HCT116 (cell line): Measurements from ENCODE around the gene SERPINI1. TPM values are rescaled to one million over a fixed set of nuclear protein-coding genes. Genes with fewer than 3 reads are reported as not detected.

Source experiments
- ATAC-seq: fragments of 200-7000 bp; cut with Tn5 transposase; 2 replicates; pipeline ENCODE4 v1.9.1; 2020; ENCODE audit warnings: mild to moderate bottlenecking, moderate library complexity
- BruUV-seq: library from RNA; stranded (reverse); fragments of 400-500 nt; replicated peaks from 2 replicates; lab custom pipeline; 2021; lab: Mats Ljungman, UMichigan
- CTCF ChIA-PET: fragments of 300-600 bp; sonication (Branson Sonifier 250); formaldehyde crosslinking; loops from one replicate; lab custom pipeline; 2021; ENCODE audit warnings: antibody characterized with exemption; lab: Charles Lee
- POLR2A ChIA-PET: fragments of 300-600, 350-600 bp; sonication (Branson Sonifier 250); formaldehyde crosslinking; loops from one replicate; lab custom pipeline; 2021; ENCODE audit warnings: antibody characterized with exemption; lab: Charles Lee
- RAD21 ChIA-PET, 2 experiments: fragments of 300-600 bp; sonication (Branson Sonifier 250); formaldehyde crosslinking; loops; one replicate each; lab custom pipeline; 2023; ENCODE audit warnings: low total read pairs in 2 of 2; ENCODE audit not compliant: uncharacterized antibody in 2 of 2, unreplicated experiment in 2 of 2, low non-redundant PET in 1 of 2; lab: Charles Lee
- DNase-seq: peaks from one replicate; pipeline ENCODE4 v3.0.0-alpha.2; 2010; ENCODE audit warnings: low read depth, low spot score
- H2AFZ ChIP-seq: fragments of 200-600 bp; shearing (Covaris generic), sonication (generic); 2 replicates; pipeline ENCODE4 v1.6.1; 2017; ENCODE audit warnings: low read depth, mixed run types, mixed read lengths, antibody characterized with exemption, low read length; ENCODE audit not compliant: poor library complexity, severe bottlenecking
- H3K27ac ChIP-seq: 2 replicates; pipeline ENCODE4 v1.5.1; 2012; ENCODE audit warnings: low read depth, low read length
- H3K27me3 ChIP-seq: fragments of 200-600 bp; sonication (generic); 2 replicates; pipeline ENCODE4 v1.6.1; 2016; ENCODE audit warnings: mixed run types, low read length, mixed read lengths; ENCODE audit not compliant: insufficient read depth
- H3K36me3 ChIP-seq, 2 experiments: fragments of 200-500 bp in 1 of 2; fragments of 200-600 bp in 1 of 2; sonication (Bioruptor generic) in 1 of 2; sonication (generic) in 1 of 2; 2 replicates each; pipeline versions ENCODE4 v1.5.1 to v1.6.1; 2014 to 2016; ENCODE audit warnings: low read length in 2 of 2, inconsistent platforms in 1 of 2, mixed read lengths in 1 of 2, mixed run types in 1 of 2; ENCODE audit not compliant: insufficient read depth in 2 of 2, control insufficient read depth in 1 of 2
- H3K4me1 ChIP-seq, 2 experiments: fragments of 200-600 bp in 1 of 2; sonication (generic) in 1 of 2; 2 replicates each; pipeline versions ENCODE4 v1.5.1 to v1.6.1; 2012 to 2017; ENCODE audit warnings: low read length in 2 of 2, inconsistent platforms in 1 of 2, mild to moderate bottlenecking in 1 of 2, mixed read lengths in 1 of 2, mixed run types in 1 of 2, moderate library complexity in 1 of 2; ENCODE audit not compliant: insufficient read depth in 2 of 2, control insufficient read depth in 1 of 2
- H3K4me2 ChIP-seq: fragments of 200-600 bp; sonication (generic); 2 replicates; pipeline ENCODE4 v1.6.1; 2017; ENCODE audit warnings: mixed run types, low read length, mixed read lengths
- H3K4me3 ChIP-seq, 2 experiments: fragments of 200-600 bp in 1 of 2; sonication (generic) in 1 of 2; replicated peaks in 1 of 2; 2 replicates each; pipeline ENCODE4 v1.5.1; 2011 to 2016; ENCODE audit warnings: low read length in 2 of 2, control low read depth in 1 of 2, low read depth in 1 of 2, mild to moderate bottlenecking in 1 of 2, mixed read lengths in 1 of 2, mixed run types in 1 of 2
- H3K79me2 ChIP-seq: fragments of 200-600 bp; sonication (generic); 2 replicates; pipeline ENCODE4 v1.6.1; 2017; ENCODE audit warnings: mild to moderate bottlenecking, mixed run types, low read length, moderate library complexity, mixed read lengths; ENCODE audit not compliant: insufficient read depth
- H3K9ac ChIP-seq: fragments of 200-600 bp; sonication (generic); 2 replicates; pipeline ENCODE4 v1.6.1; 2016; ENCODE audit warnings: low read length, mixed read lengths
- H3K9me2 ChIP-seq: fragments of 200-600 bp; sonication (generic), shearing (Covaris generic); 2 replicates; pipeline ENCODE4 v1.6.1; 2017; ENCODE audit warnings: mixed run types, mild to moderate bottlenecking, moderate library complexity; ENCODE audit not compliant: insufficient read depth
- H3K9me3 ChIP-seq, 2 experiments: fragments of 200-500 bp in 1 of 2; fragments of 200-600 bp in 1 of 2; sonication (Bioruptor generic) in 1 of 2; sonication (generic) in 1 of 2; 2 replicates each; pipeline ENCODE4 v1.6.1; 2014 to 2017; ENCODE audit warnings: low read length in 2 of 2, mixed read lengths in 2 of 2, inconsistent platforms in 1 of 2, low read depth in 1 of 2, mild to moderate bottlenecking in 1 of 2, mixed run types in 1 of 2, moderate library complexity in 1 of 2; ENCODE audit not compliant: control insufficient read depth in 1 of 2, insufficient read depth in 1 of 2
- H4K20me1 ChIP-seq: fragments of 200-600 bp; sonication (generic), shearing (Covaris generic); 2 replicates; pipeline ENCODE4 v1.6.1; 2017; ENCODE audit warnings: mixed run types, mild to moderate bottlenecking, moderate library complexity; ENCODE audit not compliant: insufficient read depth
- CBX3 ChIP-seq: IDR thresholded peaks from 2 replicates; pipeline ENCODE4 v1.6.1; 2012; ENCODE audit warnings: low read depth
- CEBPB ChIP-seq: IDR thresholded peaks from 2 replicates; pipeline ENCODE4 v1.6.1; 2012; ENCODE audit warnings: low read depth
- EGR1 ChIP-seq: IDR thresholded peaks from 2 replicates; pipeline ENCODE4 v1.6.1; 2012; ENCODE audit warnings: low read depth
- ELF1 ChIP-seq: IDR thresholded peaks from 2 replicates; pipeline ENCODE4 v1.6.1; 2012; ENCODE audit warnings: low read depth, borderline replicate concordance
- EZH2 ChIP-seq: fragments of 200-600 bp; sonication (generic); IDR thresholded peaks from 2 replicates; pipeline ENCODE4 v1.6.1; 2017; ENCODE audit warnings: antibody characterized with exemption, mixed run types
- POLR2A ChIP-seq: IDR thresholded peaks from 2 replicates; pipeline ENCODE4 v1.7.0; 2011; ENCODE audit warnings: borderline replicate concordance; ENCODE audit not compliant: insufficient read depth, insufficient read length; ENCODE audit errors: extremely low read depth
- POLR2AphosphoS5 ChIP-seq: IDR thresholded peaks from 2 replicates; pipeline ENCODE4 v1.6.1; 2011; ENCODE audit warnings: mild to moderate bottlenecking, low read depth, low read length, moderate library complexity
- RAD21 ChIP-seq: IDR thresholded peaks from 2 replicates; pipeline ENCODE4 v1.6.1; 2012; ENCODE audit warnings: low read depth, mild to moderate bottlenecking
- SRF ChIP-seq: IDR thresholded peaks from 2 replicates; pipeline ENCODE4 v1.6.1; 2012; ENCODE audit warnings: low read depth
- TCF7L2 ChIP-seq: IDR thresholded peaks from 2 replicates; pipeline ENCODE4 v1.7.0; 2011; ENCODE audit warnings: borderline replicate concordance, inconsistent platforms; ENCODE audit not compliant: insufficient read depth, insufficient read length; ENCODE audit errors: extremely low read depth
- YY1 ChIP-seq: IDR thresholded peaks from 2 replicates; pipeline ENCODE4 v1.6.1; 2011; ENCODE audit warnings: low read length, low read depth, moderate library complexity, mild to moderate bottlenecking; ENCODE audit not compliant: insufficient replicate concordance; ENCODE audit errors: extremely low read depth
- ZBTB33 ChIP-seq: IDR thresholded peaks from 2 replicates; pipeline ENCODE4 v1.6.1; 2011; ENCODE audit warnings: mild to moderate bottlenecking, low read length, moderate library complexity; ENCODE audit not compliant: insufficient replicate concordance; ENCODE audit errors: extremely low read depth
- intact Hi-C: fragments of 100-400 bp; cut with micrococcal nuclease; formaldehyde crosslinking; loops from 2 replicates; pipeline ENCODE4 v1.10.0; 2022
- total RNA-seq: library from RNA; stranded (reverse); gene quantifications from one replicate; pipeline ENCODE4 v1.2.1, GENCODE V29; 2021; ENCODE audit not compliant: unreplicated experiment
- TF ChIP-seq, protein P1 (sequence below), 3 experiments: fragments of 200-600 bp in 1 of 3; sonication (generic) in 1 of 3; IDR thresholded peaks in 2 of 3; conservative IDR thresholded peaks in 1 of 3; 2 replicates each; pipeline ENCODE4 v1.5.1; 2012 to 2017; ENCODE audit warnings: low read depth in 2 of 3, low read length in 2 of 3, antibody characterized with exemption in 1 of 3, borderline replicate concordance in 1 of 3, control low read depth in 1 of 3, mild to moderate bottlenecking in 1 of 3, mixed read lengths in 1 of 3, mixed run types in 1 of 3, moderate library complexity in 1 of 3; ENCODE audit not compliant: insufficient read depth in 1 of 3
- TF ChIP-seq, protein P2 (sequence below): IDR thresholded peaks from 2 replicates; pipeline ENCODE4 v1.6.1; 2012
- TF ChIP-seq, protein P3 (sequence below): IDR thresholded peaks from 2 replicates; pipeline ENCODE4 v1.6.1; 2012; ENCODE audit warnings: low read depth

SERPINI1 gene
- total RNA-seq, 1 experiment from 2014 or later = 6.5 TPM

GRCh38 chr3:167798443-167798842 is 62.9 kb downstream of the SERPINI1 start (continued):
- TF ChIP-seq, protein P1, sequence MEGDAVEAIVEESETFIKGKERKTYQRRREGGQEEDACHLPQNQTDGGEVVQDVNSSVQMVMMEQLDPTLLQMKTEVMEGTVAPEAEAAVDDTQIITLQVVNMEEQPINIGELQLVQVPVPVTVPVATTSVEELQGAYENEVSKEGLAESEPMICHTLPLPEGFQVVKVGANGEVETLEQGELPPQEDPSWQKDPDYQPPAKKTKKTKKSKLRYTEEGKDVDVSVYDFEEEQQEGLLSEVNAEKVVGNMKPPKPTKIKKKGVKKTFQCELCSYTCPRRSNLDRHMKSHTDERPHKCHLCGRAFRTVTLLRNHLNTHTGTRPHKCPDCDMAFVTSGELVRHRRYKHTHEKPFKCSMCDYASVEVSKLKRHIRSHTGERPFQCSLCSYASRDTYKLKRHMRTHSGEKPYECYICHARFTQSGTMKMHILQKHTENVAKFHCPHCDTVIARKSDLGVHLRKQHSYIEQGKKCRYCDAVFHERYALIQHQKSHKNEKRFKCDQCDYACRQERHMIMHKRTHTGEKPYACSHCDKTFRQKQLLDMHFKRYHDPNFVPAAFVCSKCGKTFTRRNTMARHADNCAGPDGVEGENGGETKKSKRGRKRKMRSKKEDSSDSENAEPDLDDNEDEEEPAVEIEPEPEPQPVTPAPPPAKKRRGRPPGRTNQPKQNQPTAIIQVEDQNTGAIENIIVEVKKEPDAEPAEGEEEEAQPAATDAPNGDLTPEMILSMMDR (IDR thresholded peaks at IDR 0.05 in 2 of 3, conservative IDR thresholded peaks at IDR 0.05 in 1 of 3; ENCODE audit: borderline replicate concordance in 1 of 3, insufficient read depth in 1 of 3, low read depth in 2 of 3, low read length in 2 of 3) = no peak
- TF ChIP-seq CBX3 (no peak), EGR1 (no peak), POLR2A (no peak)
- TF ChIP-seq, protein P2, sequence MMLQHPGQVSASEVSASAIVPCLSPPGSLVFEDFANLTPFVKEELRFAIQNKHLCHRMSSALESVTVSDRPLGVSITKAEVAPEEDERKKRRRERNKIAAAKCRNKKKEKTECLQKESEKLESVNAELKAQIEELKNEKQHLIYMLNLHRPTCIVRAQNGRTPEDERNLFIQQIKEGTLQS = no peak

DNA sequence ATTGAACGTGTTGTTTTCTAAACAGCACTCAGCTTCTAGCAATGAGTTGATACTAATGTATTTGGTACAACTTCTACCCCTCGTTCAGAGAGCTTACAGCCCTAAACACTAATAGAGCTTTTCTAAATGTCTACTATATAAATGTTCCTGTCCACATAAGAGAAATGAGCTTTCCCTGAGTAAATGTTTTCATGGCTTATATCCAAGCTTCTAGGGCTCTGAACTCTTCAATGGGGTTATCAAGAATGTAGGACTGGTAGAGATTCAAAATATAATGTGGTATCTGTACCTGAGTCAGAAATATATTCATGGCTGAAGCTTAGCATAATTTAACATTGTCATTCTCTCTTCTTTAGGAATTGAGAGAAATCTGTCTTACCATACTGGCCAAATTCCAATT is 73.4 kb downstream of the SERPINI1 start:
- ATAC-seq (no peak), DNase-seq (no peak)
- ChIA-PET CTCF (no interaction called here), POLR2A (no interaction called here), RAD21 (no interaction called here)
- Histone ChIP-seq H3K4me3 (no peak overlapping the region), H3K27me3 (no peaks in the 10 kb centered on the region), H3K79me2 (no peaks in the 10 kb centered on the region), H3K9me2 (no peaks in the 10 kb centered on the region), H3K9me3 (no peaks in the 10 kb centered on the region), H2AFZ (no peak overlapping the region), H3K36me3 (no peaks in the 10 kb centered on the region), H4K20me1 (no peaks in the 10 kb centered on the region), H3K4me2 (no peak overlapping the region), H3K9ac (no peak overlapping the region), H3K27ac (no peak overlapping the region), H3K4me1 (no peaks in the 10 kb centered on the region)
- intact Hi-C loops = no loop called here
- TF ChIP-seq, protein P2 = no peak
- TF ChIP-seq, protein P3, sequence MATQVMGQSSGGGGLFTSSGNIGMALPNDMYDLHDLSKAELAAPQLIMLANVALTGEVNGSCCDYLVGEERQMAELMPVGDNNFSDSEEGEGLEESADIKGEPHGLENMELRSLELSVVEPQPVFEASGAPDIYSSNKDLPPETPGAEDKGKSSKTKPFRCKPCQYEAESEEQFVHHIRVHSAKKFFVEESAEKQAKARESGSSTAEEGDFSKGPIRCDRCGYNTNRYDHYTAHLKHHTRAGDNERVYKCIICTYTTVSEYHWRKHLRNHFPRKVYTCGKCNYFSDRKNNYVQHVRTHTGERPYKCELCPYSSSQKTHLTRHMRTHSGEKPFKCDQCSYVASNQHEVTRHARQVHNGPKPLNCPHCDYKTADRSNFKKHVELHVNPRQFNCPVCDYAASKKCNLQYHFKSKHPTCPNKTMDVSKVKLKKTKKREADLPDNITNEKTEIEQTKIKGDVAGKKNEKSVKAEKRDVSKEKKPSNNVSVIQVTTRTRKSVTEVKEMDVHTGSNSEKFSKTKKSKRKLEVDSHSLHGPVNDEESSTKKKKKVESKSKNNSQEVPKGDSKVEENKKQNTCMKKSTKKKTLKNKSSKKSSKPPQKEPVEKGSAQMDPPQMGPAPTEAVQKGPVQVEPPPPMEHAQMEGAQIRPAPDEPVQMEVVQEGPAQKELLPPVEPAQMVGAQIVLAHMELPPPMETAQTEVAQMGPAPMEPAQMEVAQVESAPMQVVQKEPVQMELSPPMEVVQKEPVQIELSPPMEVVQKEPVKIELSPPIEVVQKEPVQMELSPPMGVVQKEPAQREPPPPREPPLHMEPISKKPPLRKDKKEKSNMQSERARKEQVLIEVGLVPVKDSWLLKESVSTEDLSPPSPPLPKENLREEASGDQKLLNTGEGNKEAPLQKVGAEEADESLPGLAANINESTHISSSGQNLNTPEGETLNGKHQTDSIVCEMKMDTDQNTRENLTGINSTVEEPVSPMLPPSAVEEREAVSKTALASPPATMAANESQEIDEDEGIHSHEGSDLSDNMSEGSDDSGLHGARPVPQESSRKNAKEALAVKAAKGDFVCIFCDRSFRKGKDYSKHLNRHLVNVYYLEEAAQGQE = no peak
- TF ChIP-seq CEBPB (no peak), RAD21 (no peak), EZH2 (no peak), CBX3 (no peak), YY1 (no peak), POLR2AphosphoS5 (no peak), ZBTB33 (no peak), SRF (no peak), TCF7L2 (no peak), EGR1 (no peak), ELF1 (no peak)
- no TSS peak for BruUV-seq
